Right lobe of liver (tissue), 6 donors: ENCODE data around the gene SYNGAP1. TPM values are rescaled to one million over a fixed set of nuclear protein-coding genes. Genes with fewer than 3 reads are reported as not detected.
A peak's percentile ranks its signal among the peaks of the same experiment; 100 is the strongest.

Experiments
- ATAC-seq, 4 donors: fragments of 200-7000 bp; cut with Tn5 transposase; one replicate each; pipeline ENCODE4 v1.9.1; 2020; ENCODE audit warnings: mild to moderate bottlenecking in 4 of 4, moderate library complexity in 4 of 4
- DNase-seq, 3 donors: peaks; one replicate each; pipeline ENCODE4 v3.0.0-alpha.2; 2020
- H3K27ac ChIP-seq, 3 donors: fragments of 200-600 bp; one replicate each; pipeline ENCODE4 v1.8.0; 2022
- H3K27me3 ChIP-seq, 2 donors: fragments of 200-600 bp; one replicate each; pipeline ENCODE4 v1.8.0; 2022
- H3K36me3 ChIP-seq, 4 donors: fragments of 200-600 bp; sonication (generic) in 1 of 4; one replicate each; pipeline versions ENCODE4 v1.5.1 to v1.8.0; 2017 to 2022; ENCODE audit warnings: control low read depth in 1 of 4
- H3K4me1 ChIP-seq, 4 donors: fragments of 200-600 bp; sonication (generic) in 1 of 4; one replicate each; pipeline versions ENCODE4 v1.5.1 to v1.8.0; 2017 to 2022; ENCODE audit warnings: control low read depth in 1 of 4
- H3K4me3 ChIP-seq, 3 donors: fragments of 200-600 bp; one replicate each; pipeline ENCODE4 v1.8.0; 2022
- H3K9me3 ChIP-seq, 4 donors: fragments of 200-600 bp; sonication (generic) in 1 of 4; one replicate each; pipeline versions ENCODE4 v1.5.1 to v1.8.0; 2017 to 2022; ENCODE audit warnings: control low read depth in 1 of 4
- CTCF ChIP-seq, 4 donors: fragments of 200-600 bp in 3 of 4; fragments of 450-650 bp in 1 of 4; IDR thresholded peaks; one replicate each; pipeline versions ENCODE4 v1.5.1 to v1.8.0; 2016 to 2022; ENCODE audit warnings: antibody characterized with exemption in 4 of 4, mild to moderate bottlenecking in 2 of 4
- POLR2A ChIP-seq: fragments of 450-650 bp; IDR thresholded peaks from one replicate; pipeline ENCODE4 v1.6.1; 2017; ENCODE audit warnings: antibody characterized with exemption, mild to moderate bottlenecking
- WGBS: methylation state at CpG from one replicate; pipeline ENCODE4 v1.1.6; 2018; ENCODE audit warnings: low coverage, low lambda C conversion rate; ENCODE audit not compliant: insufficient coverage; ENCODE audit errors: missing lambda C conversion rate; 5-methylcytosine and 5-hydroxymethylcytosine counted together
- intact Hi-C, 2 donors: fragments of 100-400 bp; cut with DNase I; formaldehyde crosslinking; loops; one replicate each; pipeline versions ENCODE4 v1.11.2 to v1.14.1; 2022
- total RNA-seq, 6 experiments: library from RNA; depleted of rRNA in 2 of 6; stranded (reverse); fragments of >200 nt in 2 of 6; fragmentation: NEBNext Ultra II Directional in 3 of 6; extraction: Animal tissue kit (Norgen Biotek cat#: 25700) in 3 of 6; gene quantifications; one replicate each; pipeline versions ENCODE4 v1.1.0 to v1.2.4, GENCODE V29; 2016 to 2023
- donor health status: DM: no; HTN: yes; CAD: no.
- donor health status: DM: no; HTN: no; CAD: no.
- donor health status: DM: no; HTN: no; CAD: no.
- donor health status: DM: no; HTN: yes; CAD: no.
- donor health status: DM: no; HTN: yes; CAD: no.

The SYNGAP1 gene
- total RNA-seq, 6 experiments from 2014 or later = 1.8 to 4.1 (median 2.8) TPM

GRCh38 chr6:33404884-33405283, 15.0 kb upstream of the SYNGAP1 start:
- no peak for DNase-seq
- H3K27me3 ChIP-seq = no peaks in the 10 kb centered on the region
- 92% methylated on average over 4 of the region's 17 CpGs for WGBS
- no peak for TF ChIP-seq CTCF (IDR thresholded peaks at IDR 0.05)
- no peak for TF ChIP-seq POLR2A
- intact Hi-C loops = no loop called here
- no peak overlapping the region for H3K4me3 ChIP-seq
- no peaks in the 10 kb centered on the region for H3K36me3 ChIP-seq
- no peaks in the 10 kb centered on the region for H3K4me1 ChIP-seq
- no peak for ATAC-seq
- no peak overlapping the region for H3K27ac ChIP-seq
- no peaks in the 10 kb centered on the region for H3K9me3 ChIP-seq

GRCh38 chr6:33405386-33405940, 14.4 kb upstream of the SYNGAP1 start:
- Histone ChIP-seq H3K27ac (no peak overlapping the region), H3K4me1 (no peaks in the 10 kb centered on the region), H3K9me3 (no peaks in the 10 kb centered on the region), H3K27me3 (no peaks in the 10 kb centered on the region), H3K36me3 (no peaks in the 10 kb centered on the region), H3K4me3 (no peak overlapping the region)
- intact Hi-C loops = no loop called here
- TF ChIP-seq POLR2A (no peak), CTCF (IDR thresholded peaks at IDR 0.05) (no peak)
- ATAC-seq = no peak
- whole genome bisulfite sequencing = 80% methylated on average over 6 of the region's 15 CpGs
- DNase-seq = no peak

GRCh38 chr6:33406126-33406525, 13.7 kb upstream of the SYNGAP1 start:
- no peak for TF ChIP-seq POLR2A
- no peak for TF ChIP-seq CTCF (IDR thresholded peaks at IDR 0.05)
- Histone ChIP-seq H3K4me3 (no peak overlapping the region), H3K27ac (no peak overlapping the region), H3K9me3 (no peaks in the 10 kb centered on the region), H3K36me3 (no peaks in the 10 kb centered on the region), H3K4me1 (no peaks in the 10 kb centered on the region), H3K27me3 (no peaks in the 10 kb centered on the region)
- ATAC-seq (no peak), DNase-seq (no peak)
- WGBS = 98% methylated on average over 8 of the region's 17 CpGs
- intact Hi-C loops = no loop called here

- Histone ChIP-seq H3K4me1 (peaks cover 0 to 8% (median 4%) of the 10 kb centered on the region in 4 donors), H3K36me3 (no peaks in the 10 kb centered on the region), H3K27ac (no peak overlapping the region), H3K4me3 (no peak overlapping the region), H3K9me3 (no peaks in the 10 kb centered on the region), H3K27me3 (no peaks in the 10 kb centered on the region)
- no peak for ATAC-seq
- DNase-seq = no peak
- TF ChIP-seq POLR2A (no peak), CTCF (IDR thresholded peaks at IDR 0.05) (peak in 3 of 4 donors; percentile 16 to 26 (median 23))
- WGBS = 73% methylated on average over 4 of the region's 5 CpGs
- intact Hi-C loops = no loop called here
Measured at GRCh38 chr6:33407132-33407718, 12.6 kb upstream of the SYNGAP1 start.
